ENCODE data around the gene ATP10A.
"Not testable (repeated sequence)": the region's sequence is repeated elsewhere in the genome, so short reads cannot be mapped to it uniquely, and the experiment has no call there.

ATP10A gene

GRCh38 chr15:25658560-25658959 lies 204.6 kb downstream of the ATP10A start:
- no peak for DNase-seq (ENCODE audit: low read depth, low spot score)

- DNase-seq (ENCODE audit: low read depth, low spot score) = no peak
These were observed 207.7 kb downstream of the ATP10A start for GRCh38 chr15:25655207-25655948.

GRCh38 chr15:25653371-25653770 lies 209.8 kb downstream of the ATP10A start:
- no peak for DNase-seq (ENCODE audit: low read depth, low spot score)

GRCh38 chr15:25652704-25653103 lies 210.4 kb downstream of the ATP10A start:
- no peak for DNase-seq (ENCODE audit: low read depth, low spot score)

GRCh38 chr15:25649390-25649789 lies 213.7 kb downstream of the ATP10A start:
- DNase-seq (ENCODE audit: low read depth, low spot score) = no peak

- DNase-seq (ENCODE audit: low read depth, low spot score) = no peak
These were observed 220.0 kb downstream of the ATP10A start for GRCh38 chr15:25643120-25643519.

GRCh38 chr15:25641762-25642161 lies 221.4 kb downstream of the ATP10A start:
- DNase-seq (ENCODE audit: low read depth, low spot score) = no peak

GRCh38 chr15:25641361-25641760 lies 221.8 kb downstream of the ATP10A start:
- no peak for DNase-seq (ENCODE audit: low read depth, low spot score)

- not testable (repeated sequence) for DNase-seq (ENCODE audit: low read depth, low spot score)
These were observed 222.2 kb downstream of the ATP10A start for GRCh38 chr15:25640959-25641358.

GRCh38 chr15:25640381-25640780 lies 222.7 kb downstream of the ATP10A start:
- DNase-seq (ENCODE audit: low read depth, low spot score) = no peak

GRCh38 chr15:25636486-25636885 lies 226.6 kb downstream of the ATP10A start:
- DNase-seq (ENCODE audit: low read depth, low spot score) = not testable (repeated sequence)

GRCh38 chr15:25635191-25635590 lies 227.9 kb downstream of the ATP10A start:
- no peak for DNase-seq (ENCODE audit: low read depth, low spot score)

GRCh38 chr15:25633862-25634261 lies 229.3 kb downstream of the ATP10A start:
- no peak for DNase-seq (ENCODE audit: low read depth, low spot score)

GRCh38 chr15:25631971-25632370 lies 231.2 kb downstream of the ATP10A start:
- DNase-seq (ENCODE audit: low read depth, low spot score) = no peak

All from activated CD4-positive, CD25-positive, alpha-beta regulatory T cell treated with anti-CD3 and anti-CD28 coated beads, Interleukin-2, amount 50 U/mL, for 16 hours (primary cell).